Activated T-cell treated with anti-CD3 and anti-CD28 coated beads, Interleukin-2, amount 50 U/mL, for 1 hour (primary cell): ENCODE data around the gene GMPPB.

Experiments used
- DNase-seq: peaks from one replicate; pipeline ENCODE4 v3.0.0-alpha.2; 2020

GMPPB gene

DNA sequence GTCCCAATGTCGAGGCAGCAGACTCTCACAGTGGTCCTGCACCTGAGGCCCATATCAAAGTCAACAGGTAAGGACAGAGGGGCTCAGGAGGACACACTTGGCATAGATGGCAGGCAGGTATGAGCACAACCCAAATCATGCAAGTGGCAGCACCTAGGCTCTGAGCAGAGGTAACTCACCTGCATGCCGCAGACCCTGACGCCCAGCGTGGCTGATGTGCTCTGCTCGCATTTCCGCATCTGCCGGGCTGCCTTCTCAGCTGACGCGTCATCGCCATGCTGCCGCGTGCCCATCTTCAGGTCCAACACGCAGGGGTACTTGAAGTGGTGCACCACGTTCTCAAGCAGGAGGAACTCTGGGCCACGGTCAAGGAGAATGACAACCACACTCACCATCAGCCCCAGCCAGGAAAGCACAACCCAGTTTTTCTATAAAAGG, 4.2 kb upstream of the GMPPB start:
- no peak for DNase-seq

DNA sequence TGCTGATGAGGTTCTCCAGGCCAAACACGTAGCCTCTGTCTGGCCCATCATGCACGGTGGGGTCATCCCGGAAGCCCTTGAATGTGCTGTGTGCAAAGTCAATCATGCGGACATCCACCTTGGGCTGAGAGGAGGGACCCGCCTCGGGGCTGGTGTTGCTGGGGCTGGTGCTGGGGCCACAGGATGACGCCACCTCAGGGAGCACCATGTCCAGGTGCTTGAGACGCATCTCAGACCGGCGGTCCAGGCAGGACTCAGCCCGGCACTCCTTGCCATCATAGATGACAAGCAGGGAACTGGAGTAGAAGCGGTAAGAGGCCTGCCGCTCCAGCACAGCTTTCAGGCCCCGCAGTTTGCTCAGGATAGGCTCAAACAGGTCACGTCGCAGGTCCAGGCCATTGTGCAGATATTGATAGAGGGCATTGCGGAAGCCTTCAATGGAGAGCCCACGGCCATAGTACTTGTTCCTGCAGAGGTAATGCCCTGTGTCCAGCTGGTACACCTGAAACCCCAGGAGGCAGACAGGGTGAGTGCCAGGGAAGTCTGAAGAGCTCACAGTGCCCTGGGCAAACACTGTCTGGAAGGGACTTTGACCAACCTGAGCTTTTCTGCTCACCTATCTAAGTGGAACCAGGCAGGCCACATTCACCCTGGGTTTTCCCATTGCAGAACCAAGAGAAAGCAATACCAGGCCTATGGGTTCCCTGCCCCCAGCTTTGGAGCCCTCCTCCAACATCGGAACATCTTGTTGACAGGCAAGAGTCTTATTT, 3.6 kb upstream of the GMPPB start:
- no peak for DNase-seq

DNA sequence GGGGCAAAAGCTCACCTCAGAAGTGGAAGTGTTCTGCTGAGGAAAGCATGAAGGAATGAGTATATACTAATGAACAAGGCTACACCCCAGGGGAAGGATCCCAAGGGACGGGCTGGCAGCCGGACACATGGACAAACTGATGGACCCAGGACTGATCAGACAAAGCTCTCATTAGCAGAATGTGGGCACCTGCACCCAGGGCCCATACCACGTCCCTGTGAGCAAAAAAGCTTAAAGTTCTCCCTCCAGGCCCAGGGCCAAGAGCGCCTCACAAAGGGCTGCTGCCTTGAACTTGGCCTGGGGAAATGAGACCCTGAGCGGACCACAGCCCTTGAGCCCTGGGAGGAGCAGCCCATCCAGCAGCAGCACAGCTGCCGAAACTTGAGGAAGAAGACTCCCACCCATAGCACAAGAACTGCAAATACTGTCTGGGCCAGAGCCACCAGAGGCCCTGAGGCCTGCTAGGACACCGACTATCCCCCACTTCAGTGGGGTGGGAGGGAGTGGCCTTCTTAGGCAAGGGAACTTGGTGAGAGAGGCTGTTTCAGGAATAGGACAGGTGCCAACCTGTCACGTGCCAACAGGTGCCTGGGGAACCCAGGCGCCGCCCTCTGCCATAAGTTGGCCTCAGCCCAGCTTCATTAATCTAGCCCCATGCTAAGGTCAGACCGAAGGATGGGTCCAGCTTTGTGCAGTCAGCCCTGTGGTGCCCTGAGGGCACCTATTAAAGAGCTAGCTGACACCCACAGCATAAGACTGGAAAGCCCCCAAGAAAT, 2.3 kb upstream of the GMPPB start:
- no peak for DNase-seq

DNA sequence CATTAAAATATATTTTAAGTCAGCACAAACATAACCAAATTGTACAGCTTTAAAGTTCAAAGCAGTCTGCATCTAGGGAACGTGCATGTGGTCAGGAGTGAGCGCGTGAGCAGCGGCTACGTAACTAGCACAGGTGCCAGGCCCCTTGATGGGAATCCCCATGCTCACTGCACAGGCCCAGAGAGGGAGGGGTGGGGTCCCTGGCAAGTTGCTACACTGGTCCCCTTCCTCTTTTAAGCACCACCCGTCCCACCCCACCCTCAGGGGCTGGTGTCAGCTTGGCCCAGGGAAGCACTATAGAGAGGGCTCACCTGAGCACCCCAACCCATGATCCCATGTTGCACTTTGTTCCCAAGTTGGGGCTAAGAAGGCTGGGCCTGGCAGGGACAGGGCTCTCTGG, 835 bp upstream of the GMPPB start:
- DNase-seq: peak; percentile 40

DNA sequence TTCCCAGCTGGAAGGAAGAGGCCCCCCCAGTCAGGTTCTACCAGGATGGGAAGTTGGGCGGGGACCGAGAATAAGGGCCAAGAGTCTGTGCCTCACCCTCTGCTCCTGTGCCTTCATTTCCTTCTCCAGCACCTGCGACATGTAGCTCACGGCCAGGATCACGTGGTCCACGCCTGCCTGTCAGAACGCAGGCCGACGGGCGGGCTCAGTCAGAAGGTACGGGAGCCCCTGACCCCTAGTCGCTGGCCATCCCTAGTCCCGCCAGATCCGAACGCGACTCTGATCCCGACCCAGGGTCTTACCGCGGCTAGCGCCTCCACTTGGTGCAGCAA, 489 bp downstream of the GMPPB start:
- peak; percentile 63 for DNase-seq

DNA sequence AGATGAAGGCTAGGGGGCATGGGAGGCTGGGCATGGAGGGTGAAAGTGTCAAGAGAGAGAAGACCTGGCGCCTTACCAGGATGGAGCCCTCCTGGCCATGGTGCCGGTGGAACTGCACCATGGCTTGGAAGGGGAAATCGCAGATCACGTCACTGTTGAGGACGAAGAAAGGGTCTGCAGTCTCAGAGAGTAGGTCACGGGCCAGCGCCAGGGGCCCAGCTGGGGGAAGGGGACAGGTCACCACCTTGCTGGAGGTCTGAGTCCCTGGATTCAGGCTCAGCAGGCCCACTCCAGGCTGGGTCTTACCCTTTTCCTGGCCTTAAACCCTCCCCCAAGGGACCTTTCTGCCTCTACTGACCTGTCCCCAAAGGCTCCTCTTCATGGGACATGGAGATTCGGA, 855 bp downstream of the GMPPB start:
- DNase-seq: no peak

DNA sequence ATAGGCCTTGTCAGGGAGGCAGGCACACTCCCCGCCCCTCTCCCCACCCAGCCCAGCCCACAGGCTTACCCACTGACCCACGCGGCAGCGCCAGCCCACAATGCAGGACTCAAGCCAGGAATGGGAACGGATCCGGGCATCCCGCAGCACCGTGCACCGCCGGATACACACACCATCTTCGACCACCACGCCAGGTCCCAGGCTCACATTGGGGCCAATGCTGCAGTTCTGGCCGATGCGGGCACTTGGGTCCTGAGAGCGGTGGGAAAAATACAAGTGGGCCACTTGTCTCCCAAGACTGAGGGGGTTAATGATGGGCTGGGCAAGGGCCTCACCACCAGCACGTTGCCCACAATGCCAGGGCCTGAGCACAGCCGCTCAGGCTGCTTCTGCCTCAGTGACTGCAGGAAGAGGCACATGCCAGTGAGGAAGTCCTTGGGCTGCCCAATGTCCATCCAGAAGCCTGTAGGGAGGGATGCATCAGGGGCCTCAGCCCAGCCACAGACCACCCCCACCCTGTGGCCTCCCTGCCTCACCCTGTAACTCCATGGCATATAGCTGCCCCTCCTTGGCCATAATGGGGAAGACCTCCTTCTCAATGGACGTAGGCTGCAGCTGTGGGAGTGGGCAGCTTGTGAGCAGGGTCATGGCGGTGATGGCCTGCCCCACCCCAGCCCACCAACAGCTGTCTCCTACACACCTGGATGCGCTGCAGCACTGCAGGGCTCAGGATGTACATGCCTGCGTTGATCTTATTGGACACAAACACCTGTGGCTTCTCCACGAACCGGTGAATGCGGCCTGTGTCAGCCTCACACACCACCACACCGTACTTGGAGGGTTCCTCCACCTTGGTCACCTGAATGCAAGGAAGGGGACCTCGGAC, 1.6 kb downstream of the GMPPB start:
- DNase-seq: peak; percentile 20

DNA sequence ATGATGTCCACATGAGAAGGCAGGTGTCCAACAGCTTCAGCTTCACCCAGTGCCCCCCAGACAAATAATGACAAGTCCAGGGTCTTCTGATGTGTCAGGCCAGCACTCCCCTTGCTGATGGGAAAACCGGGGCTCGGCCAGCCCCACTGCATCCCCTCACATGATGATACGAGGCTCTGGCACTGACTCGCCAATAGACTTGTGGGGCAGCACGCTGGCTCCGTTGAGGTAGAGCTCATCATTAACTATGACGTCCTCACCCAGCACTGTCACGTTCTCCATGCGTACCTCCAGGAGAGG, 2.2 kb downstream of the GMPPB start:
- peak; percentile 13 for DNase-seq

DNA sequence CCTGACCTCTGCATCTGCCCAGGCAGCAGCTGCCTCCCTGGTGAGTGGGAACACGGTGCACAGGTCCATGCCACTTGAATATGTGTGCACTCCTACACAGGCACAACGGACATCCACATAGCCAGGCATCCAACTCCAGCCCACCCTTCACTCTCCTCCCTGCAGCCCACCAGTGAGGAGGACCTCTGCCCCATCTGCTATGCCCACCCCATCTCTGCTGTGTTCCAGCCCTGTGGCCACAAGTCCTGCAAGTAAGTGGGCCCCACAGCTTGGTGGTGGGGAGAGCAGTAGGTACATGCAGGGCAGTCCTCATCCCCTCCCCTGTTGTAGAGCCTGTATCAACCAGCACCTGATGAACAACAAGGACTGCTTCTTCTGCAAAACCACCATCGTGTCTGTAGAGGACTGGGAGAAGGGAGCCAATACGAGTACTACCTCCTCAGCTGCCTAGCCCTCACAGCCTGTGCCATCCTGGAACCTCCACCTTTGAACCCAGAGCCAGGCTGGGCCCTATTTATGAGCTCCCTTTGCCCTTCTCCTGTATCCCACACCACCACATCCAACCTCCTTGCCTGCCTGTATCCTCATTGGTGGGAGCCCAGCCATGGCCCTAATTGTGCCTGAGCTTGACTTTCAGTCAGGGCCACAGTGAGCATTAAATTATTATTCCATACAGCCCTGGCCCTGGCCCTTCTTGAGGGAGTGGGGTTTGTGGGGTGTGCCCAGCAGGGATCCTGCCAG, 2.7 kb downstream of the GMPPB start:
- DNase-seq: peak; percentile 19

DNA sequence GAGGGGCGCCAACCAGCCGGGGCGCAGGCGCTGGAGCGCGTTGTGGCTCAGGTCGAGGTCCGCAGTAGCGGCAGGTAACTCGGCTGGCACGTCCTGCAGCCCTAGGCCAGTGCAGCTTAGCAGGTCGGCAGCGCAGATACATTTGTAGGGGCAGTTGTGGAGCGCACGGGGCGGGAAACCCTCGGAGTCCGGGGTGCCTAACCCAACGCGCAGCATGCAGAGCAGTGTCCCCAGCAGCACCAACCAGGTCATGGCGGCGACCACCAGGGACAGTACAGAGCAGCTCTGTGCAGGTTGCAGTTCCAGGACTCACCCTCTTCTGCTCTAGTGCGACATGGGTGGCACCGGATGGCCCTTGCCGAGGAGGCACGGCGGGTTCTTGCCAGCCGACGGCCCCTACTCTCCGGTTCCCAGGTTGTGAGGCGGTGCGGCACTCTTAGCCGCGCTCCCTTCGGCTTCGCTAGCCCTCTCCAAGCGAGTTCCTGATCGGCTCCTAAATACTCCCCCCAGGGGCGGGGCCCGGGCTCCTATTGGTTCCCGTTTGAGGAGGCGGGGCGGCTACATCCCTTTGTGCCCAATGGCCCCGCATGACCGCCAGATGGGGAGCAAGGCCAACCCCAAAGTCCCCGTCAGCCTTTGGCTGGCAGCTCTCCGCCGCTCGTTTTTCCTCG, 4.4 kb downstream of the GMPPB start, which contains the start of gene AMIGO3:
Gene AMIGO3, minus strand, starts transcription at position 471 of the 671 bp plus-strand sequence. Its CDS starts 219 bp downstream, at position 252.
- peak; percentile 94 for DNase-seq

DNA sequence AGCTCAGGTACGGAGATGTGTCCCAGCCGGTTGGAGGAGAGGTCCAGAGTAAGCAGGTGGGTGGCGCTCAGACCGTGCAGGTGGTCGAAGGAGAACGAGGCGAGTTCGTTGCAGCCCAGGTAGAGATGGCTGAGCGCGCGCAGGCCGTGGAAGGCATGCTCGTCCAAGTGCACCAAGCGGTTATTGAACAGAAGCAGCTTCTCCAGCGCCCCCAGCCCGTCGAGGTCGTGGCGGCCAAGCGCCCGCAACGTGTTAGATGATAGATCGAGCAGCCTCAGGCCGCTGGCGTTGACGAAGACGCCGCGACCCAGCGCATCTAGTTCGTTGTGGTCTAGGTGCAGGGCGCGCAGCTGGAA, 4.9 kb downstream of the GMPPB start:
- DNase-seq: no peak

DNA sequence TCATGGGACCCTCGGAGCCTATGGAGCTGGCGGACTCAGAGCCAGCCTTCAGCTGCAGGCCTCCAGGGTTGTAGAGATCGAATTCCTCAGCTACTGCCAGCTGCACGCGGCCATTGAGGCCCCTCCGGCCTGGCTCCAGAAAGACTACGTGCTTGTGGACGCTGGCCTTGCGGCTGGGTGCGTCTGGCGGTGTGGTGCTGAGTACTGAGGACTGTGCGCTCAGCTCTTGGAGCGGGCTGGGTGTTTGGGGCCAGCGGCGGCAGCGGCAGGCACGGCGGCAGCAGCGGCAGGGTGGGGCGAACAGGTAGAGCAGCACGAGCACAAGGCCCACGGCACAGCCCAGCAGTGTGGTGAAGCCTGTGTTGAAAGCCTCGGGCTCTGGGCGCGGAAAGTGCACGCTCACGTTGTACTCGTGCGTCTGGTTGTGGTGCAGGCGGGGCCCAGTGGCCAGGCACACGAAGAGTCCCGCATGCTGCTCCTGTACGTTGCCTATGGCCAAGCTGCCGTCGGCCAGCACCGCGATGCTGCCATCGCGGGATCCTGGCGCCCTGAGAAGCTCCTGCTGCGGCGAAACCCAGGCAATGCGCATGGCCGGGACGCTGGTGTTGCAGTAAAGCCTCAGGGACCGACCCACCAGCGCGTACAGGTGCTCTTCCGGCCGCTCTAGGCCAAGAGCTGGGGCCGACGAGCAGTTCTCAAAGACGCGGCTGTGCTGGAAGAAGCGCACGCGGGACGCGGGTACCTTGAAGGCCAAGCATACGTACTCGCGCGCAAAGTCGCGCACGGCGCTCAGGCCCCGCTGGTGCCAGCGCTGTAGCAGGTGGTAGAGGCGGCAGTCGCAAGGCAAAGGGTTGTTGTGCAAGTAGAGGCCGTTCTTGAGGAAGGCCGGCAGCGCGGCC, 5.5 kb downstream of the GMPPB start:
- DNase-seq: peak; percentile 12

DNA sequence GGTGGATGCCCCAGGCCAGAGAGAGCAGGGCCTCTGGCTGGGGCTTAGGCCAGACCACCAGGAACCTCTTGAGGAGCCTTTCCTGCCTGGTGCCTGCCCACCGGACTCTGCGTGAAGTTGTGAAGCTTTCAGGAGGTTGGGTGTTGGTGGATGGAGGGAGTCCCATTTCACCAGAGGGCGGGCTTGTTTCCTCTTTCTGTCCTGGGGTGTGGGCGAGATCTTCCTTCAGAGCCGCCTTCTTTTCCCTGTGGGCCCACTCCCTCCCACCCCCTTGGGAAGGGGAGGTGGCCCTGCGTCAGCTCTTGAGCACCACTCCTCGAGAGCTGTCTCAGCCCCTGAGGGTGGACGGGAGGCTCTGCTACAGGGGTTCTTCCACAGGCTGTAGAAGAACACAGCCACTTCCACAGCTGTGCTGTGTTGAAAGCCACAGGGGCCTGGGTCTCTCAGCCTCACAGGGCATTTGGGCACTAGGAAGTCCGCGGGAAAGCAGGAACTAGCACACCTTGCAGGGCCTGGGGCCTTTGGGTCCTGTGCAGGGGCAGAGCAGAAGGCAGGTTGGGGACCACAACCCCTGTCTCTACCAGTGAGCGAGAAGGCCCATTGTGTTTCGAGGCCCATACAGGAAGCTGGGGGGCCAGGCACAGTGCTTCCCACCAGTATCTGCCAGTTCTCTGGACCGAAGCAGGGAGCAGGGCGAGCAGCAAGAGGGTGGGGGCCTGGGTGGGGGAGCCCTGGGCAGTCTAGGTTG, 6.4 kb downstream of the GMPPB start:
- peak; percentile 13 for DNase-seq

DNA sequence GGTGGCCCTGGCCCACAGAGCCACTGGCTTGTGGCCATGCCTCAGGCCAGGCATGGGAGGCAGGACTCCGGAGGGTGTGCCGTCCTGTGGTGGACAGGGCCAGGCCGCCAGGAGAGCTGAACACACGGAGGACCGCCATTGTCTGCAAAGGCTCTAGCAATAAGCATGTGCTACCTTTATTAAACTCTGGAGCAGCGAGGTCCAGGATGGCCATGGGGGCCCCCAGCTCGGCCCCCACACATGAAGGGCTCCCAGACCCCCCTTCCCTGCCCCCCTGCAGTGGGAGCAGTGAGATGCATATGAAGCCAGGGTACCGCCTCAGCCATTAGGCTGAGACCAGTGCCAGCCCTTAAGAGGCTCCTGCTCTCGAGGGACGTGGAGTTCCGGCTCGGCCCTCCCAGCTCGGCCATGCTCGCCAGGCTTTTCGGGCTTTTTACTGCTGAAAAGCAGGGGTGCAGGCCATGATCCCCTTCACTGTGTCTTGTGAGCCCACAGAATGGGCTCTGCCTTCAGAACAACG, 7.0 kb downstream of the GMPPB start:
- peak; percentile 8 for DNase-seq

DNA sequence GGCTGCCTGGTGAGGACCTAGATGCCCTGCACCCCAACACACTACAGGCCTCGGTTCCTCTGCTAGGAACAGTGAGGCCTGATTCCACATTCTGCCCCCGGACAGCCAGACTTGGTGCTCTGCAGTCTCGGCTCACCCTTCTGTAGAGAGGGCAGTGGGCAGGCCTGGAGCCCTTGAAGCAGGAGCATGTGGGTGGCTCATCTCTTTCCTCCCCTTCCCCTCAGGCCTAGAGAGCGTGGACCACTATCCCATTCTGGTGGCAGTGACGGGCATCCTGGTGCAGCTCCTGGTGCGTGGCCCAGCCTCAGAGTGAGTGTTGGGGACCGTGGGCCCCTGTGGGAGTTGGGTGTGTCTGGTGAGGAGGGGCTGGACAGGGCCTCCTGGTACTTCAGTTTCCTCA, 7.6 kb downstream of the GMPPB start:
- DNase-seq: peak; percentile 12

DNA sequence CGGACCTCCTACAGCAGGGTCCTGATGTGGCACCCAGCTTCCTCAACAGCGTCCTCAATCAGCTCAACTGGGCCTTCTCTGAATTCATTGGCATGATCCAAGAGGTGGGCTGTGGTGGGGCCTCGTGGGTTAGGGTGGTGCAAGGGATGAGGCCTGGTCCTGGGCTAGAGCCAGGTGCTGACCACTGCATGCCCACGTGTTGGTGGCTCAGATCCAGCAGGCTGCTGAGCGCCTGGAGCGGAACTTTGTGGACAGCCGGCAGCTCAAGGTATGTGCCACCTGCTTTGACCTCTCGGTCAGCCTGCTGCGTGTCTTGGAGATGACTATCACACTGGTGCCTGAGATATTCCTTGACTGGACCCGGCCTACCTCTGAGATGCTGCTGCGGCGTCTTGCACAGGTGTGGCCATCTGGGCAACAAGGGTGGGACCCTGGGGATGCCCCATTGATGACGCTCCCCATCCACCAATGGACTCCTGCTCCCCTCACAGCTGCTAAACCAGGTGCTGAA, 8.1 kb downstream of the GMPPB start:
- DNase-seq: no peak

DNA sequence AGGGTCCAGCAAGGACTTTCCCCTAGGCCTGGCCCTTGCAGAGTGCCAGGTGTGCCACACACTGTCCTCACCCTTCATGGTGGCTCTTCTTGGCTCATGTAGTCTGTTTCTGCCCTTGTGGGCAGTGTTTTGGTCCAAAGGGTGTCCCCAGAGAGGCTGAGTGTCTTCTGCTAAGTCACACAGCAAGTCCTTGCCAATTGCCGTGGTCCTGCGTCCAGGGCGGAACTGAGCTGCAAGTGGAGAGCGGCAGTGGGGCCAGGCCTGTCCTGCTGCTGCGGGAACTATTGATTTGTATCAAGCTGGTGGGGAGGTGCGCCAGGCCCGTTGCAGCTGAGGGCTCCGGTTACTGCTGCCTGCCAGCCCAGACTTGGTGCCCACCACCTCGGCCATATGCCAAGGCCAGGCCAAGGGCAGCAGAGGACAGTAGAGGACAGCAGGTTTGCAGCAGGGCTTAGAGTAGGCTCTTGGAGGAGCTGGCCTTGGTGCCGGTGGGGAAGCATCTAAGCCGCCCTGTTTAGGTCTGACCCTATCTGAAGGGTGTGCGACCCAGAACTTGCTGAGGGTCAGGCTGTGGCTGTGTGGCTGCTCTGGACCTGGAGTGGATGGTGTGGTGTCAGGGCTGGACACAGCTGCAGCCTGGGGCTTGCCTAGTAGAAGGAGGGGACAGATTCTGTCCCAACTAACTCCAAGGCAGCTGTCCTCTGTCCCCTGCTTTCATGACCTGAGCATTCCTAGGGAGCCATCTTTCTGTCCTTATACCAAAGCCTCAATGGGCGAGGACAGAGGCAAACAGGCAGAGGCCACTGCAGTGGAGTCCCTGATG, 8.8 kb downstream of the GMPPB start:
- DNase-seq: no peak

DNA sequence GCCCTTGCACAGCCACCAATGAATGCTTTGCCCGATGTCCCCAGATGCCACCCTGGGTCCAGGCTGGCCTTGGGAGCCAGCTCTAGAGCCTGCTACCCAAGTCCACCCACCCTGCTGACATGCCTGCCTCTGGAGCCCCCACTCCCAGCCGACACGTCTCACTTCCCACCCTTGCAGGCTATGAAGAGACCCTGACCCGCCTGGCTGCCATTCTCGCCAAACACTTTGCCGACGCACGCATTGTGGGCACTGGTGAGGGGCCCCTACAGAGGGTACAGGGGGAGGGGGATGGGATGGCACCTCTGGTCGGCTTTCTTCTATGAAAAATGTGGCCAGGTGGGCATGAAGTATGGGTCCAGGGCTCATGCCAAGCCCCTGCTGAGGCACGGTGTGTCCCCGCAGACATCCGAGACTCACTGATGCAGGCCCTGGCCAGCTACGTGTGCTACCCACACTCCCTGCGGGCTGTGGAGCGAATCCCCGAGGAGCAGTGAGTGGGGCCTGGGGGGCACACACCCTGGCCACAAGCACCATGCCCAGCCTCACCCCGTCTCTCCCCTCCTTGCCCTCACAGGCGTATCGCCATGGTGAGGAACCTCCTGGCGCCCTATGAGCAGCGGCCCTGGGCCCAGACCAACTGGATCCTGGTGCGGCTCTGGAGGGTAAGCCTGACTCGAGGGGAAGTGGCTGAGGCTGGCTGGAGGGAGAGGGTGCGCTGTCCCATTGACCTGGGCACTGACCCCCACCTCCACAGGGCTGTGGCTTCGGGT, 10.2 kb downstream of the GMPPB start:
- DNase-seq: no peak
